H1 (cell line): ENCODE results near the gene E2F8. TPM values are rescaled to one million over a fixed set of nuclear protein-coding genes. Genes with fewer than 3 reads are reported as not detected.

Experiments
- USF2 ChIP-seq: IDR thresholded peaks from 2 replicates; pipeline ENCODE4 v1.6.1; 2011; ENCODE audit warnings: low read length, improper control_type of control experiment
- polyA plus RNA-seq, 7 experiments: library from polyadenylated mRNA; depleted of rRNA in 3 of 7; stranded (reverse) in 5 of 7; unstranded in 2 of 7; fragments of >200 nt in 5 of 7; fragments of 200-250 nt in 2 of 7; gene quantifications; 1 replicate in 5 of 7; 2 replicates in 1 of 7; 4 replicates in 1 of 7; pipeline versions ENCODE4 v1.2.1 to v1.2.3, GENCODE V29; 2011 to 2013; ENCODE audit warnings: missing spikeins in 2 of 7, mixed read lengths in 2 of 7
- total RNA-seq: library from RNA; stranded (reverse); fragmentation: NEBNext Ultra II Directional; extraction: Animal tissue kit (Norgen Biotek cat#: 25700); gene quantifications from 2 replicates; pipeline ENCODE4 v1.2.1, GENCODE V29; 2021

The E2F8 gene
- total and polyA plus RNA-seq, 2 of the 8 experiments (the other 6 are each of a cell fraction or from before 2014, with no cell fraction given), result 5.4 to 11.4 TPM

GRCh38 chr11:19181531-19182261 is 59.0 kb downstream of the E2F8 start (continued):
- TF ChIP-seq USF2, result no peak
